K562 (cell line): ENCODE data around the gene GAPVD1. TPM values are rescaled to one million over a fixed set of nuclear protein-coding genes. Genes with fewer than 3 reads are reported as not detected.

Source experiments
- ATAC-seq: fragments of 200-7000 bp; cut with Tn5 transposase; 3 replicates; pipeline ENCODE4 v1.9.1; 2020; ENCODE audit warnings: moderate library complexity
- BruUV-seq: library from RNA; stranded (reverse); fragments of 400-500 nt; replicated peaks from 2 replicates; lab custom pipeline; 2021; lab: Mats Ljungman, UMichigan
- CTCF ChIA-PET: fragments of 300-600 bp; formaldehyde crosslinking; extraction: SDS; loops from one replicate; lab custom pipeline; 2021; ENCODE audit warnings: low intra/inter-chr PET ratio; lab: Yijun Ruan, JAX
- POLR2A ChIA-PET: fragments of 300-600, 350-650 bp; sonication (Branson Sonifier 250); formaldehyde crosslinking; extraction: SDS; loops from one replicate; lab custom pipeline; 2021; ENCODE audit warnings: antibody characterized with exemption, inconsistent platforms; lab: Yijun Ruan, JAX
- DNase-seq, 4 experiments: peaks; one replicate each; pipeline versions ENCODE4 v3.0.0 to v3.0.0-alpha.2; 2011 to 2018; ENCODE audit warnings: low spot score in 3 of 4, mixed read lengths in 3 of 4; ENCODE audit errors: extremely low read depth in 1 of 4
- FAIRE-seq: peaks from 2 replicates; lab custom pipeline; 2011; peaks lifted over from hg19 to GRCh38; lab: Jason Lieb, UNC
- H2AFZ ChIP-seq: 2 replicates; pipeline ENCODE4 v1.6.0; 2011; ENCODE audit warnings: low read depth, low read length, control low read depth, inconsistent platforms
- H3K27ac ChIP-seq: fragments of 200-600 bp; 3 replicates; pipeline ENCODE4 v1.8.0; 2011; ENCODE audit warnings: low read depth, mild to moderate bottlenecking, control low read depth, inconsistent platforms, low read length, moderate library complexity, mixed read lengths; ENCODE audit errors: extremely low read depth
- H3K27me3 ChIP-seq, 2 experiments: fragments of 300-600 bp in 1 of 2; 2 replicates in 1 of 2; 3 replicates in 1 of 2; pipeline versions ENCODE4 v1.6.0 to v1.8.0; 2011; ENCODE audit warnings: inconsistent platforms in 2 of 2, low read length in 2 of 2, mild to moderate bottlenecking in 1 of 2, mixed read lengths in 1 of 2, moderate library complexity in 1 of 2; ENCODE audit not compliant: control insufficient read depth in 2 of 2, insufficient read depth in 2 of 2
- H3K36me3 ChIP-seq: fragments of 300-600 bp; 3 replicates; pipeline ENCODE4 v1.8.0; 2011; ENCODE audit warnings: mild to moderate bottlenecking, low read length, inconsistent platforms; ENCODE audit not compliant: control insufficient read depth, insufficient read depth
- H3K4me1 ChIP-seq, 2 experiments: fragments of 200-600 bp in 1 of 2; replicated peaks in 1 of 2; 2 replicates in 1 of 2; 3 replicates in 1 of 2; pipeline versions ENCODE4 v1.5.1 to v1.8.0; 2011; ENCODE audit warnings: inconsistent platforms in 2 of 2, low read length in 2 of 2, mild to moderate bottlenecking in 1 of 2, mixed read lengths in 1 of 2, moderate library complexity in 1 of 2; ENCODE audit not compliant: control insufficient read depth in 2 of 2, insufficient read depth in 2 of 2
- H3K4me2 ChIP-seq: 2 replicates; pipeline ENCODE4 v1.6.1; 2011; ENCODE audit warnings: low read length, control low read depth, inconsistent platforms, mixed read lengths; ENCODE audit not compliant: insufficient read depth
- H3K4me3 ChIP-seq: fragments of 200-600 bp; sonication (generic), shearing (Covaris generic); 2 replicates; pipeline ENCODE4 v1.5.1; 2016; ENCODE audit warnings: control low read depth, inconsistent platforms
- H3K79me2 ChIP-seq: fragments of 200-600 bp; 3 replicates; pipeline ENCODE4 v1.8.0; 2011; ENCODE audit warnings: low read length, inconsistent platforms; ENCODE audit not compliant: control insufficient read depth, insufficient read depth
- H3K9ac ChIP-seq, 2 experiments: 2 replicates each; pipeline versions ENCODE4 v1.6.0 to v1.6.1; 2011; ENCODE audit warnings: low read depth in 2 of 2, low read length in 2 of 2, control low read depth in 1 of 2, inconsistent platforms in 1 of 2, mild to moderate bottlenecking in 1 of 2, mixed read lengths in 1 of 2; ENCODE audit not compliant: insufficient read depth in 1 of 2
- H3K9me1 ChIP-seq: one replicate; pipeline ENCODE4 v1.6.0; 2011; ENCODE audit warnings: inconsistent platforms, mild to moderate bottlenecking, low read length, moderate library complexity; ENCODE audit not compliant: control insufficient read depth, insufficient read depth
- H3K9me3 ChIP-seq: replicated peaks from 2 replicates; pipeline ENCODE4 v1.5.1; 2011; ENCODE audit warnings: low read depth, low read length, inconsistent platforms; ENCODE audit not compliant: control insufficient read depth, insufficient read depth
- H4K20me1 ChIP-seq: replicated peaks from 2 replicates; pipeline ENCODE4 v1.6.1; 2011; ENCODE audit warnings: low read length, inconsistent platforms, mixed read lengths; ENCODE audit not compliant: control insufficient read depth, insufficient read depth
- ARHGAP35 ChIP-seq: fragments of 450-650 bp; IDR thresholded peaks from 2 replicates; pipeline ENCODE4 v1.6.1; 2018; ENCODE audit not compliant: partially characterized antibody
- BCLAF1 ChIP-seq, 2 experiments: fragments of 450-650 bp in 1 of 2; IDR thresholded peaks; 2 replicates each; pipeline ENCODE4 v1.6.1; 2011 to 2017; ENCODE audit warnings: low read depth in 2 of 2, antibody characterized with exemption in 1 of 2, borderline replicate concordance in 1 of 2, low read length in 1 of 2, mild to moderate bottlenecking in 1 of 2, mixed read lengths in 1 of 2; ENCODE audit not compliant: control insufficient read depth in 1 of 2
- BHLHE40 ChIP-seq: IDR thresholded peaks from 2 replicates; pipeline ENCODE4 v1.6.1; 2011; ENCODE audit warnings: low read length, improper control_type of control experiment
- E2F4 ChIP-seq: sonication (generic); formaldehyde crosslinking; IDR thresholded peaks from 2 replicates; pipeline ENCODE4 v1.8.0; 2022; ENCODE audit warnings: mild to moderate bottlenecking, low read depth, missing genetic modification reagents
- EWSR1 ChIP-seq: fragments of 450-650 bp; IDR thresholded peaks from 2 replicates; pipeline ENCODE4 v1.6.1; 2018; ENCODE audit warnings: borderline replicate concordance, mild to moderate bottlenecking, low read depth, moderate library complexity; ENCODE audit not compliant: partially characterized antibody
- FOXA1 ChIP-seq: fragments of 450-650 bp; IDR thresholded peaks from 2 replicates; pipeline ENCODE4 v1.6.1; 2016; ENCODE audit warnings: mild to moderate bottlenecking, borderline replicate concordance
- FOXJ2 ChIP-seq: fragments of 200-800 bp; sonication (Bioruptor generic); IDR thresholded peaks from 2 replicates; pipeline ENCODE4 v1.6.1; 2016; ENCODE audit warnings: missing genetic modification characterization, missing compliant biosample characterization
- MEF2D ChIP-seq: conservative IDR thresholded peaks from 2 replicates; pipeline ENCODE4 v1.6.1; 2016; ENCODE audit warnings: low read depth, missing genetic modification characterization, missing compliant biosample characterization
- OTX1 ChIP-seq: fragments of 450-650 bp; formaldehyde crosslinking; IDR thresholded peaks from 2 replicates; pipeline ENCODE4 v1.4.0; 2022; ENCODE audit warnings: mild to moderate bottlenecking
- RBM14 ChIP-seq: fragments of 200-400 bp; formaldehyde crosslinking; IDR thresholded peaks from 2 replicates; pipeline ENCODE4 v1.6.1; 2018; ENCODE audit warnings: low read depth, mild to moderate bottlenecking, low read length, moderate library complexity, borderline replicate concordance; ENCODE audit not compliant: insufficient read depth
- TBP ChIP-seq: optimal IDR thresholded peaks from 2 replicates; pipeline ENCODE3; 2011; ENCODE audit warnings: low read depth, low read length, improper control_type of control experiment
- XRCC5 ChIP-seq: fragments of 200-400 bp; formaldehyde crosslinking; IDR thresholded peaks from 2 replicates; pipeline ENCODE4 v1.6.1; 2017; ENCODE audit warnings: low read depth, mild to moderate bottlenecking, low read length
- ZBTB7A ChIP-seq: IDR thresholded peaks from 2 replicates; pipeline ENCODE4 v1.6.1; 2011; ENCODE audit warnings: low read depth, mild to moderate bottlenecking, low read length, moderate library complexity, borderline replicate concordance; ENCODE audit not compliant: control insufficient read depth
- ZNF75A ChIP-seq: fragments of 450-650 bp; formaldehyde crosslinking; IDR thresholded peaks from 2 replicates; pipeline ENCODE4 v1.4.0; 2020; ENCODE audit warnings: mild to moderate bottlenecking
- WGBS: fragments of 100-300 bp; shearing (Covaris generic); methylation state at CpG from one replicate; pipeline ENCODE4 v1.1.6; 2016; ENCODE audit warnings: low coverage, mixed read lengths; ENCODE audit not compliant: insufficient coverage; ENCODE audit errors: missing lambda C conversion rate; 5-methylcytosine and 5-hydroxymethylcytosine counted together
- in situ Hi-C: fragments of 300-500 bp; cut with MboI; formaldehyde crosslinking; loops from 4 replicates; pipeline ENCODE4 v1.15.0; 2018; ENCODE audit warnings: inconsistent platforms, mixed read lengths
- intact Hi-C: fragments of 100-400 bp; cut with micrococcal nuclease; formaldehyde crosslinking; loops from 2 replicates; pipeline ENCODE4 v1.14.2; 2022
- polyA plus RNA-seq, 8 experiments: library from polyadenylated mRNA; depleted of rRNA in 4 of 8; stranded (reverse) in 5 of 8; unstranded in 3 of 8; fragments of >200 nt; fragmentation: Nextera tagmentation in 2 of 8; fragmentation: Illumina TruSeq in 1 of 8; extraction: Ambion mirVana in 2 of 8; extraction: Trizol in 1 of 8; gene quantifications; 2 replicates each; pipeline versions ENCODE4 v1.2.1 to v1.2.3, GENCODE V29; 2011 to 2014; ENCODE audit warnings: inconsistent platforms in 1 of 8, missing spikeins in 1 of 8
- total RNA-seq, 7 experiments: library from RNA; depleted of rRNA in 6 of 7; stranded (reverse); fragments of >200 nt in 6 of 7; fragmentation: Illumina TruSeq in 2 of 7; extraction: Trizol in 2 of 7; gene quantifications; 2 replicates each; pipeline versions ENCODE4 v1.2.1 to v1.2.3, GENCODE V29; 2011 to 2021; ENCODE audit warnings: low replicate concordance in 1 of 7

GAPVD1 gene
- total and polyA plus RNA-seq, 9 of the 15 experiments (the other 6 are each of a cell fraction or from before 2014, with no cell fraction given), result 9.5 to 66.1 (median 45.5) TPM

GRCh38 chr9:125238915-125239446, 22.6 kb upstream of the GAPVD1 start (continued):
- no peak for TF ChIP-seq TBP

GRCh38 chr9:125239631-125240597, 21.7 kb upstream of the GAPVD1 start:
- BruUV-seq, result no TSS peak
- in situ Hi-C loops (no loop called here), intact Hi-C loops (loop anchor here (2.0 to 5.0 kb wide), 2 partner anchors 39 to 373 kb away; partner anchors contain the start of gene RABEPK)
- ATAC-seq, result no peak
- CTCF ChIA-PET, result no interaction called here
- no peak for DNase-seq
- peaks cover 70% of the 10 kb centered on the region for H3K79me2 ChIP-seq
- H3K9me1 ChIP-seq, result no peaks in the 10 kb centered on the region
- no peaks in the 10 kb centered on the region for H3K9me3 ChIP-seq
- peak overlapping the region; percentile 96 for H3K9ac ChIP-seq
- no peaks in the 10 kb centered on the region; a peak in 1 of 5 replicates for H3K27me3 ChIP-seq
- no peak overlapping the region for H2AFZ ChIP-seq
- H3K4me2 ChIP-seq, result peak overlapping the region; percentile 97
- peaks cover 57% of the 10 kb centered on the region for H4K20me1 ChIP-seq
- POLR2A ChIA-PET, result interaction anchor here (0.6 to 2.7 kb wide), 14 partner anchors 11 to 1020 kb away, joined by 3 to 40 read pairs (median 7); partner anchors contain the start of gene GAPVD1
- 2% methylated on average over 8 of the region's 8 CpGs for WGBS
- peaks cover 20 to 34% of the 10 kb centered on the region in 2 experiments; a peak in 4 of 5 replicates for H3K4me1 ChIP-seq
- no peak for FAIRE-seq
- H3K27ac ChIP-seq, result peak overlapping the region; percentile 94
- peaks cover 61% of the 10 kb centered on the region for H3K36me3 ChIP-seq
- H3K4me3 ChIP-seq, result peak overlapping the region; percentile 92
- TF ChIP-seq ZBTB7A (no peak), RBM14 (no peak), MEF2D (tag) (no peak), XRCC5 (no peak), BHLHE40 (no peak), FOXA1 (no peak), OTX1 (no peak), E2F4 (CRISPR knock-in tag) (no peak), ZNF75A (CRISPR knock-in tag) (no peak), FOXJ2 (tag) (no peak), ARHGAP35 (no peak), EWSR1 (no peak), BCLAF1 (IDR thresholded peaks at IDR 0.05; ENCODE audit: borderline replicate concordance in 1 of 2, control insufficient read depth in 1 of 2, low read depth in 2 of 2, low read length in 1 of 2) (0 out of 4 replicates have a peak, but pooled peaks of 1 of the 2 experiments have one; percentile 50)
